ENCODE measurements around the gene NHEJ1. TPM values are rescaled to one million over a fixed set of nuclear protein-coding genes. Genes with fewer than 3 reads are reported as not detected.

Gene NHEJ1
- total RNA-seq, 1 experiment from 2014 or later: 20.8 TPM

- H2BK5ac ChIP-seq (ENCODE audit: insufficient read length, low read length): no peak overlapping the region
- H3K79me1 ChIP-seq (ENCODE audit: insufficient read depth, low read depth, low read length, poor library complexity, severe bottlenecking): no peaks in the 10 kb centered on the region
- H3K23me2 ChIP-seq (ENCODE audit: insufficient read length, low read depth, low read length, poor library complexity, severe bottlenecking): no peaks in the 10 kb centered on the region
- H3K4me3 Mint-ChIP-seq: no peak overlapping the region
- H3K9me3 ChIP-seq (ENCODE audit: control insufficient read depth, low read depth, low read length): no peaks in the 10 kb centered on the region
- no peak overlapping the region for H3K9ac ChIP-seq (ENCODE audit: extremely low read depth, insufficient read length, low read length)
- no peak overlapping the region for H3K4ac ChIP-seq (ENCODE audit: low read depth, low read length)
- H2BK15ac ChIP-seq (ENCODE audit: low read depth, low read length): no peak overlapping the region
- no peak overlapping the region for H2AFZ ChIP-seq (ENCODE audit: low read length)
- H4K20me1 ChIP-seq (ENCODE audit: control insufficient read depth, insufficient read depth, insufficient read length): no peaks in the 10 kb centered on the region
- H3K4me1 ChIP-seq (ENCODE audit: insufficient read depth, low read length): no peaks in the 10 kb centered on the region
- no peak overlapping the region for H4K8ac ChIP-seq (replicated peaks; ENCODE audit: insufficient read length, low read depth, low read length)
- H3K79me2 ChIP-seq (ENCODE audit: insufficient read depth, low read length): no peaks in the 10 kb centered on the region
- no peak overlapping the region for H2BK20ac ChIP-seq (ENCODE audit: low read depth, low read length, poor library complexity, severe bottlenecking)
- no peak overlapping the region for H3K4me2 ChIP-seq (ENCODE audit: insufficient read depth, insufficient read length, low read length)
- WGBS (ENCODE audit: extremely low coverage, insufficient read length, low lambda C conversion rate): 100% methylated on average over 1 of the region's 2 CpGs
- H3T11ph ChIP-seq (ENCODE audit: low read length): no peak overlapping the region
- no peaks in the 10 kb centered on the region for H3K9me3 Mint-ChIP-seq
- H3K56ac ChIP-seq (ENCODE audit: insufficient read length, low read depth, low read length): no peak overlapping the region
- H2AK5ac ChIP-seq (ENCODE audit: insufficient read length, low read length): no peak overlapping the region
- no peak for TF ChIP-seq CTCF (conservative IDR thresholded peaks at IDR 0.05)
- no peak overlapping the region for H2BK120ac ChIP-seq (ENCODE audit: low read depth, low read length, poor library complexity, severe bottlenecking)
- no peak overlapping the region for H2BK12ac ChIP-seq (ENCODE audit: insufficient read length, low read depth, low read length)
- no peak overlapping the region for H4K91ac ChIP-seq (ENCODE audit: insufficient read length, low read depth, low read length)
- H3K14ac ChIP-seq (ENCODE audit: insufficient read depth, low read length): no peak overlapping the region
- no peak overlapping the region for H3K27ac Mint-ChIP-seq
- H3K23ac ChIP-seq (ENCODE audit: insufficient read length, low read depth, low read length): no peak overlapping the region
- H4K5ac ChIP-seq (ENCODE audit: insufficient read length, low read depth, low read length): no peak overlapping the region
- H3K36me3 Mint-ChIP-seq (ENCODE audit: insufficient read depth in 1 of 3, low read depth in 3 of 3): no peaks in the 10 kb centered on the region
- no peaks in the 10 kb centered on the region for H3K27me3 ChIP-seq (ENCODE audit: insufficient read depth, low read length)
- H3K18ac ChIP-seq (ENCODE audit: insufficient read length, low read depth, low read length): no peak overlapping the region
- no peak for DNase-seq
- peaks cover 9 to 13% of the 10 kb centered on the region in 2 experiments for H3K4me1 Mint-ChIP-seq
- no peaks in the 10 kb centered on the region for H3K27me3 Mint-ChIP-seq (ENCODE audit: low read depth)
- no peak overlapping the region for H3K27ac ChIP-seq (ENCODE audit: insufficient read length, low read depth, low read length)
Measured at GRCh38 chr2:219112062-219112406, 48.6 kb downstream of the NHEJ1 start.

All from H9 (cell line).